Measurements from ENCODE around the gene CPA1. TPM values are rescaled to one million over a fixed set of nuclear protein-coding genes. Genes with fewer than 3 reads are reported as not detected.
A peak's percentile ranks its signal among the peaks of the same experiment; 100 is the strongest.

Gene CPA1
- total and polyA plus RNA-seq, 8 donors: 0.34 to 1.5 (median 0.88) TPM; not detected in 1

DNA sequence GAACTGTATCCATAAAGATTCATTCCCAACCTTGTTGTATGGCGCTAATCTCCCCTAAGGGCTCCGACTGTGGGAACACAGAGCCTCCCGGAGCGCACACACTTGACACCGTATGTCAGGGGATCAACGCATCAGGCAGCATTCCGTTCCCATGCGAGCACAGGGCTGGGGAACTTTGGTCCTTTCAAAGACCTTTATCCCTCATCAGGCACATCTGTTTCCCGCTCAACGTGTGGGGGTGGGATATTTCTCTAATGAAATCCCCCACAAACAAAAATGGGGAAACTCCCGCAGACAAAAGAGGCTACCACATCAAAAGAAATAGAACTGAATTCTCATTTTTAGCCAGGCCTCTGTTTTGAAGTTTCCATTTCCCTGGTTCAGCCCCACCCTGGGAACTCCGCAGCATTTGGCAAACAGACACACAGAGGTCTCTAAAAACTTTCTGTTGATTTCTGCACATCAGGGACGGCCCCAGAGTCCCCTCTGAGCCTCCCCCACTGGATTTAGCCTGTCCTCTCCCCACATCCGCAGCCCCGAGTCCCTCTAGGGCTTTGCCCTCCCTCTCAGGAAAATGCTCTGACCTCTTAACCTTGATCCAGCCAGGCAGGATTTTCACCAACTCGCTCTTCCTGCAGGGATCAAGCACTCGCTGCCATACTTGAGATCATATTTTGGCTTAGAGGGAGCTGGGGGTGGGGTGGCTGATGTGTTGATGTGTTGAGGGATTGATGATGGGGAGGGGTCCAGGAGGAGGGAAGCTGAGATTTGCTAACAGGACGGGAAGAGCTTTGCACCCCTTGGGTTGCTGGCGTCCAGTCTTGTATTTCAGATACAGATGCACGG, 29.1 kb upstream of the CPA1 start:
- Histone ChIP-seq H3K36me3 (no peaks in the 10 kb centered on the region), H3K27ac (peak overlapping the region; percentile 25 to 46), H3K27me3 (peaks cover 0 to 7% of the 10 kb centered on the region in 2 donors), H3K4me3 (no peak overlapping the region), H3K4me1 (peaks cover 0 to 14% of the 10 kb centered on the region in 2 donors), H3K9me3 (no peaks in the 10 kb centered on the region)
- DNase-seq (peak in 2 of 4 donors; percentile 80 to 87), ATAC-seq (no peak)
- TF ChIP-seq, protein P1, sequence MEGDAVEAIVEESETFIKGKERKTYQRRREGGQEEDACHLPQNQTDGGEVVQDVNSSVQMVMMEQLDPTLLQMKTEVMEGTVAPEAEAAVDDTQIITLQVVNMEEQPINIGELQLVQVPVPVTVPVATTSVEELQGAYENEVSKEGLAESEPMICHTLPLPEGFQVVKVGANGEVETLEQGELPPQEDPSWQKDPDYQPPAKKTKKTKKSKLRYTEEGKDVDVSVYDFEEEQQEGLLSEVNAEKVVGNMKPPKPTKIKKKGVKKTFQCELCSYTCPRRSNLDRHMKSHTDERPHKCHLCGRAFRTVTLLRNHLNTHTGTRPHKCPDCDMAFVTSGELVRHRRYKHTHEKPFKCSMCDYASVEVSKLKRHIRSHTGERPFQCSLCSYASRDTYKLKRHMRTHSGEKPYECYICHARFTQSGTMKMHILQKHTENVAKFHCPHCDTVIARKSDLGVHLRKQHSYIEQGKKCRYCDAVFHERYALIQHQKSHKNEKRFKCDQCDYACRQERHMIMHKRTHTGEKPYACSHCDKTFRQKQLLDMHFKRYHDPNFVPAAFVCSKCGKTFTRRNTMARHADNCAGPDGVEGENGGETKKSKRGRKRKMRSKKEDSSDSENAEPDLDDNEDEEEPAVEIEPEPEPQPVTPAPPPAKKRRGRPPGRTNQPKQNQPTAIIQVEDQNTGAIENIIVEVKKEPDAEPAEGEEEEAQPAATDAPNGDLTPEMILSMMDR (IDR thresholded peaks at IDR 0.05): no peak
- intact Hi-C loops (cut with DNase I): no loop called here

GRCh38 chr7:130351791-130352090, 28.6 kb upstream of the CPA1 start:
- DNase-seq (peak in 1 of 4 donors; percentile 39), ATAC-seq (no peak)
- peaks cover 0 to 7% of the 10 kb centered on the region in 2 donors for H3K27me3 ChIP-seq
- peak overlapping the region; percentile 42 to 53 for H3K27ac ChIP-seq
- H3K36me3 ChIP-seq: no peaks in the 10 kb centered on the region
- H3K4me3 ChIP-seq: no peak overlapping the region
- TF ChIP-seq, protein P1 (IDR thresholded peaks at IDR 0.05): no peak
- H3K9me3 ChIP-seq: no peaks in the 10 kb centered on the region
- H3K4me1 ChIP-seq: peaks cover 0 to 17% of the 10 kb centered on the region in 2 donors
- intact Hi-C loops (cut with DNase I): no loop called here

DNA sequence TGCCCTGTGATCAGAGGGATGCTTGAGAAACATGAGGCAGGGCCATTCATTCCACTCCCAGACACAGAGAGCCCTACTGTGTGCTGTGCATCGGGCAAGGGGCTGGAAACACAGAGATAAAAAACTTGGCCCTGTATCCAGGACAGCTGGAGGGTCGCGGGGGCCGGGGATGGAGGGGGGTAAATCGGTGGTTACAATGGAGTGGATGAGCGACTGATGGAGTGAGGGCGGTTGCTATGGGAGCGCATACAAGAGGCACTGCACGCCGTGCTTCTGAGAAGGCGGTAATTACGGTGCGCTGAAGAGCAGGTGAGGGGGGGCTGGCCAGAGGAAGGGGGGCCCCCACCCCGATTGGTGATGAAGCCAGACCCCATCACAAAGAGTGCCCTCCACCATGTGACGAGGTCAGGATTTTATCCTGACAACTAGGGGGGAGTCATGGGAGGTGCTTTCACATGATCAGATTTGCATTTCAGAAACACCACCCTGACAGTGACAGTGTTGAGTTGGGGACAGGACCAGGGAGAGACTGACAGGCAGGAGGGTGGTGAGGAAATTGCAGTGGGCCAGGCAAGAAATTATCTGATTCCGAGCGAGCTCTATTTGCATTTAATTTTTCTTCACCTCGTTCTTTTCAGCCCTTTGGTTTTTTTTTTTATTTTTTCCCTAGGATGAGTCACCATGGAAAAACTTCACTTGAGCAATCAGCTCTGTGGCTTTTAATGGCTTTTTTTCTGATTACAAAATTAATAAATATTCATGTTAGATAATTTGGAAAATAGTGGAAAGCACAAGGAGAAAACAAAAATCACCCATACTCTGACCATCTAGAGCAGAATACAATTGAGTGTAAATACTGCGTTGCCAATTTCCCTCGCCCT, 27.9 kb upstream of the CPA1 start:
- Histone ChIP-seq H3K4me1 (peaks cover 0 to 24% of the 10 kb centered on the region in 2 donors), H3K9me3 (no peaks in the 10 kb centered on the region), H3K4me3 (no peak overlapping the region), H3K27me3 (peaks cover 0 to 7% of the 10 kb centered on the region in 2 donors), H3K36me3 (no peaks in the 10 kb centered on the region), H3K27ac (peak overlapping the region; percentile 53 to 80)
- TF ChIP-seq, protein P1 (IDR thresholded peaks at IDR 0.05): no peak
- intact Hi-C loops (cut with DNase I): no loop called here
- peak; percentile 52 for ATAC-seq
- peak in 3 of 4 donors; percentile 41 to 73 (median 69) for DNase-seq

- DNase-seq (no peak), ATAC-seq (no peak)
- H3K4me3 ChIP-seq: no peak overlapping the region
- TF ChIP-seq, protein P1 (IDR thresholded peaks at IDR 0.05): no peak
- no peaks in the 10 kb centered on the region for H3K9me3 ChIP-seq
- peak overlapping the region in 1 of 2 donors; percentile 46 for H3K27ac ChIP-seq
- H3K36me3 ChIP-seq: no peaks in the 10 kb centered on the region
- intact Hi-C loops (cut with DNase I): no loop called here
- peaks cover 0 to 24% of the 10 kb centered on the region in 2 donors for H3K4me1 ChIP-seq
- peaks cover 0 to 7% of the 10 kb centered on the region in 2 donors for H3K27me3 ChIP-seq
These were observed 27.1 kb upstream of the CPA1 start for GRCh38 chr7:130353196-130353595.
